HCT116 (cell line): ENCODE measurements around the gene KLF16. TPM values are rescaled to one million over a fixed set of nuclear protein-coding genes. Genes with fewer than 3 reads are reported as not detected.

Experiments used
- ATAC-seq: fragments of 200-7000 bp; cut with Tn5 transposase; 2 replicates; pipeline ENCODE4 v1.9.1; 2020; ENCODE audit warnings: mild to moderate bottlenecking, moderate library complexity
- Bru-seq: library from RNA; stranded (reverse); fragments of 400-500 nt; gene quantifications from one replicate; lab custom pipeline; 2021; lab: Mats Ljungman, UMichigan
- BruChase-seq, 2 experiments: library from RNA; stranded (reverse); fragments of 400-500 nt; gene quantifications; one replicate each; lab custom pipeline; 2021; lab: Mats Ljungman, UMichigan
- BruUV-seq: library from RNA; stranded (reverse); fragments of 400-500 nt; replicated peaks from 2 replicates; lab custom pipeline; 2021; lab: Mats Ljungman, UMichigan
- CTCF ChIA-PET: fragments of 300-600 bp; sonication (Branson Sonifier 250); formaldehyde crosslinking; loops from one replicate; lab custom pipeline; 2021; ENCODE audit warnings: antibody characterized with exemption; lab: Charles Lee
- POLR2A ChIA-PET: fragments of 300-600, 350-600 bp; sonication (Branson Sonifier 250); formaldehyde crosslinking; loops from one replicate; lab custom pipeline; 2021; ENCODE audit warnings: antibody characterized with exemption; lab: Charles Lee
- RAD21 ChIA-PET, 2 experiments: fragments of 300-600 bp; sonication (Branson Sonifier 250); formaldehyde crosslinking; loops; one replicate each; lab custom pipeline; 2023; ENCODE audit warnings: low total read pairs in 2 of 2; ENCODE audit not compliant: uncharacterized antibody in 2 of 2, unreplicated experiment in 2 of 2, low non-redundant PET in 1 of 2; lab: Charles Lee
- DNase-seq: peaks from one replicate; pipeline ENCODE4 v3.0.0-alpha.2; 2010; ENCODE audit warnings: low read depth, low spot score
- H2AFZ ChIP-seq: fragments of 200-600 bp; shearing (Covaris generic), sonication (generic); 2 replicates; pipeline ENCODE4 v1.6.1; 2017; ENCODE audit warnings: low read depth, mixed run types, mixed read lengths, antibody characterized with exemption, low read length; ENCODE audit not compliant: poor library complexity, severe bottlenecking
- H3K27ac ChIP-seq: 2 replicates; pipeline ENCODE4 v1.5.1; 2012; ENCODE audit warnings: low read depth, low read length
- H3K27me3 ChIP-seq: fragments of 200-600 bp; sonication (generic); 2 replicates; pipeline ENCODE4 v1.6.1; 2016; ENCODE audit warnings: mixed run types, low read length, mixed read lengths; ENCODE audit not compliant: insufficient read depth
- H3K36me3 ChIP-seq, 2 experiments: fragments of 200-500 bp in 1 of 2; fragments of 200-600 bp in 1 of 2; sonication (Bioruptor generic) in 1 of 2; sonication (generic) in 1 of 2; 2 replicates each; pipeline versions ENCODE4 v1.5.1 to v1.6.1; 2014 to 2016; ENCODE audit warnings: low read length in 2 of 2, inconsistent platforms in 1 of 2, mixed read lengths in 1 of 2, mixed run types in 1 of 2; ENCODE audit not compliant: insufficient read depth in 2 of 2, control insufficient read depth in 1 of 2
- H3K4me1 ChIP-seq, 2 experiments: fragments of 200-600 bp in 1 of 2; sonication (generic) in 1 of 2; 2 replicates each; pipeline versions ENCODE4 v1.5.1 to v1.6.1; 2012 to 2017; ENCODE audit warnings: low read length in 2 of 2, inconsistent platforms in 1 of 2, mild to moderate bottlenecking in 1 of 2, mixed read lengths in 1 of 2, mixed run types in 1 of 2, moderate library complexity in 1 of 2; ENCODE audit not compliant: insufficient read depth in 2 of 2, control insufficient read depth in 1 of 2
- H3K4me2 ChIP-seq: fragments of 200-600 bp; sonication (generic); 2 replicates; pipeline ENCODE4 v1.6.1; 2017; ENCODE audit warnings: mixed run types, low read length, mixed read lengths
- H3K4me3 ChIP-seq, 2 experiments: fragments of 200-600 bp in 1 of 2; sonication (generic) in 1 of 2; replicated peaks in 1 of 2; 2 replicates each; pipeline ENCODE4 v1.5.1; 2011 to 2016; ENCODE audit warnings: low read length in 2 of 2, control low read depth in 1 of 2, low read depth in 1 of 2, mild to moderate bottlenecking in 1 of 2, mixed read lengths in 1 of 2, mixed run types in 1 of 2
- H3K79me2 ChIP-seq: fragments of 200-600 bp; sonication (generic); 2 replicates; pipeline ENCODE4 v1.6.1; 2017; ENCODE audit warnings: mild to moderate bottlenecking, mixed run types, low read length, moderate library complexity, mixed read lengths; ENCODE audit not compliant: insufficient read depth
- H3K9ac ChIP-seq: fragments of 200-600 bp; sonication (generic); 2 replicates; pipeline ENCODE4 v1.6.1; 2016; ENCODE audit warnings: low read length, mixed read lengths
- H3K9me2 ChIP-seq: fragments of 200-600 bp; sonication (generic), shearing (Covaris generic); 2 replicates; pipeline ENCODE4 v1.6.1; 2017; ENCODE audit warnings: mixed run types, mild to moderate bottlenecking, moderate library complexity; ENCODE audit not compliant: insufficient read depth
- H3K9me3 ChIP-seq, 2 experiments: fragments of 200-500 bp in 1 of 2; fragments of 200-600 bp in 1 of 2; sonication (Bioruptor generic) in 1 of 2; sonication (generic) in 1 of 2; 2 replicates each; pipeline ENCODE4 v1.6.1; 2014 to 2017; ENCODE audit warnings: low read length in 2 of 2, mixed read lengths in 2 of 2, inconsistent platforms in 1 of 2, low read depth in 1 of 2, mild to moderate bottlenecking in 1 of 2, mixed run types in 1 of 2, moderate library complexity in 1 of 2; ENCODE audit not compliant: control insufficient read depth in 1 of 2, insufficient read depth in 1 of 2
- H4K20me1 ChIP-seq: fragments of 200-600 bp; sonication (generic), shearing (Covaris generic); 2 replicates; pipeline ENCODE4 v1.6.1; 2017; ENCODE audit warnings: mixed run types, mild to moderate bottlenecking, moderate library complexity; ENCODE audit not compliant: insufficient read depth
- CEBPB ChIP-seq: IDR thresholded peaks from 2 replicates; pipeline ENCODE4 v1.6.1; 2012; ENCODE audit warnings: low read depth
- POLR2A ChIP-seq: IDR thresholded peaks from 2 replicates; pipeline ENCODE4 v1.7.0; 2011; ENCODE audit warnings: borderline replicate concordance; ENCODE audit not compliant: insufficient read depth, insufficient read length; ENCODE audit errors: extremely low read depth
- POLR2AphosphoS5 ChIP-seq: IDR thresholded peaks from 2 replicates; pipeline ENCODE4 v1.6.1; 2011; ENCODE audit warnings: mild to moderate bottlenecking, low read depth, low read length, moderate library complexity
- YY1 ChIP-seq: IDR thresholded peaks from 2 replicates; pipeline ENCODE4 v1.6.1; 2011; ENCODE audit warnings: low read length, low read depth, moderate library complexity, mild to moderate bottlenecking; ENCODE audit not compliant: insufficient replicate concordance; ENCODE audit errors: extremely low read depth
- ZFX ChIP-seq: fragments of 450-650 bp; IDR thresholded peaks from 2 replicates; pipeline ENCODE4 v1.6.1; 2017
- intact Hi-C: fragments of 100-400 bp; cut with micrococcal nuclease; formaldehyde crosslinking; loops from 2 replicates; pipeline ENCODE4 v1.10.0; 2022
- long read RNA-seq: library from polyadenylated mRNA; unstranded; transcript quantifications from one replicate; pipeline ENCODE4 v2.0.0, GENCODE V29; 2021; ENCODE audit not compliant: unreplicated experiment
- polyA plus RNA-seq: library from polyadenylated mRNA; unstranded; fragments of >200 nt; gene quantifications from 2 replicates; pipeline ENCODE4 v1.2.1, GENCODE V29; 2012; ENCODE audit warnings: missing spikeins
- total RNA-seq: library from RNA; stranded (reverse); gene quantifications from one replicate; pipeline ENCODE4 v1.2.1, GENCODE V29; 2021; ENCODE audit not compliant: unreplicated experiment
- TF ChIP-seq, protein P1 (sequence below): IDR thresholded peaks from 2 replicates; pipeline ENCODE4 v1.6.1; 2011; ENCODE audit warnings: mild to moderate bottlenecking, low read length, moderate library complexity; ENCODE audit not compliant: insufficient replicate concordance; ENCODE audit errors: extremely low read depth

KLF16 gene
- total RNA-seq (64.3 TPM), Bru-seq, nascent RNA (percentile 75 among the genes with signal in this experiment), BruChase-seq, experiment 1, labeled RNA remaining after a 6-hour chase (percentile 88 among the genes with signal in this experiment), BruChase-seq, experiment 2, labeled RNA remaining after a 2-hour chase (percentile 93 among the genes with signal in this experiment)
- 29.9 and 33.0 TPM in 2 replicates for polyA plus RNA-seq
- long read RNA-seq, transcript KLF16-201 (2 exons, 2,890 nt) = major isoform, 62 of 114 reads
- long read RNA-seq, partial matches to known transcripts = 0 of 114 reads
- long read RNA-seq, other reads (novel, unspliced or antisense) = 48 of 114 reads

DNA sequence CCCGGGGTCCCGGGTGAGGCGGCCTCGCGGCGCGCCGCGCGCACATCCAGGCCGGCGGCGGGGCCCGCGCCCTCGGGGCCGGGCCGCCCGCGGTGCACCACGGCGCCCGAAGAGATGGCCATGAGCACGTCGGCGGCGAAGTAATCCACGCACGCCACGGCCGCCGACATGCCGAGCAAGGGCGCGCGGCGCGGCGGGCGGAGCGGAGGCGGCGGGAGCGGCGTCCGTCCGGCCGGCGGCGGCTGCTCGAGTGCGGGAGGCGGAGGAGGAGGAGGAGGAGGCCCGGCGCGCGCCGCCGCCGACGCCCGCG is at the start of gene KLF16:
TSS of gene KLF16 (minus strand) at position 252 of the 310 bp plus-strand sequence. CDS start at position 170, 82 bp downstream.
- CTCF ChIA-PET = no interaction called here
- BruUV-seq = no TSS peak
- peaks cover 38 to 53% of the 10 kb centered on the region in 2 experiments for H3K4me1 ChIP-seq
- intact Hi-C loops = no loop called here
- TF ChIP-seq YY1 = no peak
- peak; percentile 42 for TF ChIP-seq POLR2A
- TF ChIP-seq, protein P1, sequence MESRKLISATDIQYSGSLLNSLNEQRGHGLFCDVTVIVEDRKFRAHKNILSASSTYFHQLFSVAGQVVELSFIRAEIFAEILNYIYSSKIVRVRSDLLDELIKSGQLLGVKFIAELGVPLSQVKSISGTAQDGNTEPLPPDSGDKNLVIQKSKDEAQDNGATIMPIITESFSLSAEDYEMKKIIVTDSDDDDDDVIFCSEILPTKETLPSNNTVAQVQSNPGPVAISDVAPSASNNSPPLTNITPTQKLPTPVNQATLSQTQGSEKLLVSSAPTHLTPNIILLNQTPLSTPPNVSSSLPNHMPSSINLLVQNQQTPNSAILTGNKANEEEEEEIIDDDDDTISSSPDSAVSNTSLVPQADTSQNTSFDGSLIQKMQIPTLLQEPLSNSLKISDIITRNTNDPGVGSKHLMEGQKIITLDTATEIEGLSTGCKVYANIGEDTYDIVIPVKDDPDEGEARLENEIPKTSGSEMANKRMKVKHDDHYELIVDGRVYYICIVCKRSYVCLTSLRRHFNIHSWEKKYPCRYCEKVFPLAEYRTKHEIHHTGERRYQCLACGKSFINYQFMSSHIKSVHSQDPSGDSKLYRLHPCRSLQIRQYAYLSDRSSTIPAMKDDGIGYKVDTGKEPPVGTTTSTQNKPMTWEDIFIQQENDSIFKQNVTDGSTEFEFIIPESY = no peak
- peak; percentile 51; the same call in 1 of the 2 replicates for TF ChIP-seq ZFX
- peak; percentile 63; the same call in 1 of the 2 replicates for TF ChIP-seq POLR2AphosphoS5
- no peak for TF ChIP-seq CEBPB
- TF ChIP-seq, all 23 proteins: peak for 3
- POLR2A ChIA-PET = no interaction called here
- H3K4me2 ChIP-seq = peak within 1 kb of the TSS; percentile 97
- DNase-seq = no peak
- H3K9me3 ChIP-seq = no peaks in the 10 kb centered on the region
- H4K20me1 ChIP-seq = no peaks in the 10 kb centered on the region; the same call in 1 of the 2 replicates
- no peaks in the 10 kb centered on the region for H3K27me3 ChIP-seq
- H3K9me2 ChIP-seq = no peaks in the 10 kb centered on the region
- peak within 1 kb of the TSS; percentile 98 for H3K9ac ChIP-seq
- H3K79me2 ChIP-seq = peaks cover 44% of the 10 kb centered on the region
- peak; percentile 8 for ATAC-seq
- H2AFZ ChIP-seq = no peak within 1 kb of the TSS
- RAD21 ChIA-PET = no interaction called here
- peak within 1 kb of the TSS; percentile 91 to 94 for H3K4me3 ChIP-seq
- H3K27ac ChIP-seq = peak within 1 kb of the TSS; percentile 99
- 0 out of 4 replicates have a peak, but pooled peaks cover 0 to 4% of the 10 kb centered on the region in 2 experiments for H3K36me3 ChIP-seq
